GM21717 (cell line): Measurements from ENCODE around the gene WDR83.
A peak's percentile ranks its signal among the peaks of the same experiment; 100 is the strongest.
"Not testable (repeated sequence)": the region's sequence is repeated elsewhere in the genome, so short reads cannot be mapped to it uniquely, and the experiment has no call there.

Experiments
- ATAC-seq: cut with Tn5 transposase; IDR thresholded peaks from one replicate; pipeline ENCODE4 v1.9.1; 2021; ENCODE audit warnings: mild to moderate bottlenecking, moderate library complexity; ENCODE audit not compliant: unreplicated experiment

The WDR83 gene

DNA sequence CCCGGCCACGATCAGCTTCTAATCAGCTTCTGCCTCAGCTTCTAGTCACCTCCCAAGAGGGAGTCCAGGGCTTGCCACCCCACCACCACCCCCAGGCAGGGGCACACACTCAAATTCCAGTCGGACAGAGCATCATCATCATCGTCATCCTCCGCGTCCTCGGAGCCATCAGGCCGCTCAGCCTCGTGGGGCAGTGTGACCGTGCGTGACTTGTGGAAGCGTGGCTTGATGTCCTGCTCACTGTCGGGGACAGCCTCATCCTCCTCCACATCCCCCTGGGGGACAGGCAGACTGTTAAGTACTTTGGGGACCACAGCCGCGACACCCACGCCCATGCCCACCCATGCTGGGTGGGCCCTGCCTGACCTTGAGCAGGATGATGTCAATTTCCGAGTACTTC is 44.6 kb downstream of the WDR83 start:
- no peak for ATAC-seq

DNA sequence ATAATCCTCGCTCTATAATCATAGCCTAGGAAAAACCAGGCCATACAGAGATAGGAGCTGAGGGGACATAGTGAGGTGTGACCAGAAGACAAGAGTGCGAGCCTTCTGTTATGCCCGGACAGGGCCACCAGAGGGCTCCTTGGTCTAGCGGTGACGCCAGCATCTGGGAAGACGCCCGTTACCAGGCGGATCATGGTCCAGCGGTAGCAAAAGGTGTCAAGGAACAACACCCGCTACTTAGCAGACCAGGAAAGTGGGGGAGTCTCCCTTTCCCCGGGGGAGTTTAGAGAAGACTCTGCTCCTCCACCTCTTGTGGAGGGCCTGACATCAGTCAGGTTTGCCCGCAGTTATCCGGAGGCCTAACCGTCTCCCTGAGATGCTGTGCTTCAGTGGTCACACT is 45.5 kb downstream of the WDR83 start:
- not testable (repeated sequence) for ATAC-seq

DNA sequence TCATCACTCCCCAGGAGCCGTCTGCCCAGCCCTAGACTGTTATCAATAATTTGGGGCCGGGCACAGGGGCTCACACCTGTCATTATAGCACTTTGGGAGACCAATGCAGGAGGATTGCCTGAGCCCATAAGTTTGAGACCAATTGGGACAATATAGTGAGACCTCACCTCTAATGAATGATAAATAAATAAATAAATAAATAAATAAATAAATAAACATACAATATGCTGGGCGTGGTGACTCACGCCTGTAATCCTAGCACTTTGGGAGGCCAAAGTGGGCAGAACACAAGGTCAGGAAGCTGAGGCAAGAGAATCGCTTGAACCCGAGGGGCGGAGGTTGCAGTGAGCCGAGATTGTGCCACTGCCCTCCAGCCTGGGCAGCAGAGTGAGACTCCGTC is 46.7 kb downstream of the WDR83 start:
- not testable (repeated sequence) for ATAC-seq

DNA sequence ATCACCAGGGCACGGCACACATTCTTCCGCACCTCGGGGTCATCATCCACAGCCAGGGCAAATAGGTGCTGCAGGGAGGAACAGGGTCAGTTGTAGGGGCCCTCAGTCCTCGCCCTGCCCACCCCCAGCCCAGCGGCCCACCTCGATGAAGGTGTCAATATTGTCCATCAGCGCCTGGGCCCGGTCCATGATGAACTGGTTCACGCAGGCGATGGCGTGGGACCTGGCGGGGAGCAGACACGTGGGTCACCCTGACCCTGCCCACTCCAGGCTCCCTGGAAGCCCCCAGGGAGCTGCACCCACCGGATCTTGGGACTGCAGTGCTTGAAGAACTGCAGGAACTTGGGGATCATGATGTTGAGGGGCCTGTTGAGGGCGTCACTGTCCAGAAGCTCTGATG is 48.5 kb downstream of the WDR83 start:
- ATAC-seq = no peak

- no peak for ATAC-seq
These were observed 49.3 kb downstream of the WDR83 start for GRCh38 chr19:12715929-12716328.

GRCh38 chr19:12720296-12720695 is 53.7 kb downstream of the WDR83 start:
- no peak for ATAC-seq

- ATAC-seq = no peak
These were observed 54.4 kb downstream of the WDR83 start for GRCh38 chr19:12720851-12721655.

DNA sequence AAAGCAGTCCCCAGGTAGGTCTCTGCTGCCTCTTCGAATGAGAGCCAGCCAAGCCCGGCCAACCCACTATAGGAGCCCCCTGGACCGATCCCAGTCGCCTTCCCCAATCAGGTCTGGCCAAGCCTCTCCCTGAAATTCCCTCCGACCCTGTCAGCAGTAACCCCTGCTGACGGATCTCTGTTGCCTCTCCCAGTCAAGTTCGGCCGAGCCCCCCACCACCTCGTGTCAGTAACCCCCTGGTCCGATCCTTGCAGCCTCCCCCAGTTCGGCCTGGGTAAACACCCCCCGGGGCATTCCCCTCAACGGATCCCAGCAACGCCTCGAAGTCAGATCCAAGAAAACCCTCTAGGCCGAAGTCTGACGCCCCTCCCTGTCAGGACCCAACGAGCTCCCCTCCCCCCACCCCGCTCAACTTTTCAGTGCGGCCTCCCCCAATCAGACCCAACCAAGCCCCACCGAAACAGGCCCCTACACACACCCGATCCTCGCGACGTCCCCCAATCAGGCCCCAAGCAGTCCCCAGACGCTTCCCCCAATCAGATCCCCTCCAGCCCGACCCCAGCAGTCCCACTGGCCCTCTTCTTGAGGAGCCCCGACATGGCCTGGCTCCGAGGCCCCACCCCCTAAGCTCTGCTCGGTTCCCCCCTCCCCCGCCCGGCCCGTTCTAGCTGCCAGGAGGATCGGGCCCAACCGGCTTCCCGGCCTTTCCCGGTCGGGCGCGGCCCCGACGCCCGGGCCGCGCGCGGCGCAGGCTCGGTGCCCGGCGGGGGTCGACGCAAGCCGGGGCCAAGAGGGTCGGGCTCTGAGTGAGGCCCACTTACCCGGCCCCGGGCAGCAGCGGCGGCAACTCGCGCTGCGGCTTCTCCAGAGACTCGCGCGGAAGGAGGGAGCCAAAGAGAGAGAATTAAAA is 55.3 kb downstream of the WDR83 start:
- peak; percentile 17 for ATAC-seq

DNA sequence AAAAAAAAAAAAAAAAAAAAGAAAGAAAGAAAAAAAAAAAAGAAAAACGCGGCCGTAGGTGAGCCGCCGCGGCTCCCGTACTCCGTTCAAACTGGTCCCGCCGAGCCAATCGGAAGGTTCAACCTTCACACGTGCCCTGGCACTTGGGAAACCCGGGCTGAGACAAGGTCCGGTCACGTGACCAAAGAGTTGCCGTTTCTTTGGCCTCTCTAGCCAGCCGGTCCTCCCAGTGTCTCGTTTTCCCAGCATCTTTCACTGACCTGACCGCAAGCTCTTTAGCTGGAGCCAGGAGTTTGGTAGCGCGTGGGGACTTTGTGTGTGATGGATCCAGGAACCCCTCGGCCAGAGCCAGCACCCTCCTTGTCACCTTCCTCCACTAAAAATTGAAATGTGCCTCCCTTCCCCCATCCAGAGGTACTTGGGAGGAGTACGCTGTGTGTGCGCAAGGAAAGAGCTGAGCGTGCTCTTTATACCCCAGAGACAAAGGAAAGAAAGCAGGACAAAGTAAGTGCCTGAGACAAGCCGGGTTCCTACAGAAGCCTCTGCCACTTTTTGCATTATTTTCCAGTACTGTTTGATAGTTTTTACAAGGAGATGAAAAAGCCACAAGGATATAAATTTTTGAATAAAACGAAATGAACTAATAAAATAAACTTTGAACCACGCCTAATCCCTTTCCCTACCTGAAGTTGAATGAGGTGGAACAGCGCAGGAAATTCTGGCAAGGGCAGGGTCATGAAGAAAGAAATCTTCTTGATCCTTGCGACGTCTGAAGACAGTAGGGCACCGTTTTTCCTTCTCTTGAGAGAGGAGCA is 56.2 kb downstream of the WDR83 start:
- ATAC-seq = peak; percentile 54

DNA sequence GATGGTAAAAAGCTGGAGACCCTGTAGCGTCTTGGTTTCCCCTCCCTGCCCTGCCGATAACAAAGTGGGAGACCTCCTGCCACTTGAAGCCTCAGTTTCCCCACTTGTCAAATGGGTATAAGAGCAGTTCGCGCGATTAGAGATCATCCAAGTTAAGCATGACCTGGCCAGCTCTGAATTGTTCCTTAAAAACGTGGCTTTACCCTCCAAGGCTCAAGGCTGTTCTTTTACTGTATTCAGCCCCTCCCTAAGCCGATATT is 56.7 kb downstream of the WDR83 start:
- ATAC-seq = no peak

DNA sequence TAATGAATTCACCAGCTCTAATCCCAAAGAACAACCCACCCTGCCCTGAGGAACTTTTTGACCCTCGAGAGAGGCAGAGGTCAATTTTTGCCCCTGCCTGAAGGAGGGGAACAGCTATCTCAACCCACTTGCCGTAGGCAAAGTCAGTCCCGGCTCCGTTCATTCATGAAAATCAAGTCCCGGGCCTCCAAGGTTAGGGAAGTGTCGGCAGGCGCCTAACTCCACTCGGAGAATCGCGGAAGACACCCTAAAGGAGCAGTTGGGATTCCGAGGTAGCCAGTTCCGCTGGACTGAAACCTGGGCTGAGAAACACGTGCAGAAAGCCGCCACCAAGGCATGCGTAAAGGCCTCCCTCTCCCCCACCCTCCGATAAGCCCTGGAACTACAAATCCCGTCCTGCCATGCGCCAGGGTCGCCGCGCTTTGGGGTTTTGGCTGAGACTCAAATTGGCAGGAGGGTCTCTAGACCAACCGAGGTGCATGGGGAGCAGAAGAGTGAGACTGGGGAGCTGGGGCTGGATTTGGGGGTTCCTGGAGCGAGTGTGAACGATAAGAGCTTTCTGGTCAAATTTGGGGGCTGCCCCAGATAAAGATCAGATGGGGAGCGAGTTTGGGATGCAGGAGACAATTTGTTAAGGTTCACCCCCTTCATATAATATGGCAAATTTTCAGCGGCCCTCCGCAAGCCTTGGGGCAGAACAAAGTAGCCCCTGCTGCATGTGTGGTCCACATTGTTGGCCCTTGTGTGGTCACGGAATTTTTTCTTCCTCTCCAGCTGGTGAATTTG is 57.2 kb downstream of the WDR83 start, which contains the start of gene TNPO2:
TNPO2 (minus strand) TSS at position 292 of the 786 bp plus-strand sequence. CDS start 2,955 bp downstream, outside the sequence.
- ATAC-seq = no peak
